Pancreas (tissue), 10 donors: Measurements from ENCODE around the gene C1GALT1. TPM values are rescaled to one million over a fixed set of nuclear protein-coding genes. Genes with fewer than 3 reads are reported as not detected.

Source experiments
- ATAC-seq, 4 donors: fragments of 200-7000 bp; cut with Tn5 transposase; one replicate each; pipeline versions ENCODE4 v1.8.0 to v1.9.1; 2020; ENCODE audit warnings: mild to moderate bottlenecking in 4 of 4, moderate library complexity in 4 of 4
- DNase-seq, 6 donors: peaks; one replicate each; pipeline ENCODE4 v3.0.0-alpha.2; 2020
- FAIRE-seq: peaks from 2 replicates; lab custom pipeline; 2012; peaks lifted over from hg19 to GRCh38; lab: Jason Lieb, UNC
- H3K27ac ChIP-seq, 4 donors: fragments of 200-600 bp; sonication (generic); 1 replicate in 3 of 4; 2 replicates in 1 of 4; pipeline versions ENCODE4 v1.5.0 to v1.8.0; 2020
- H3K27me3 ChIP-seq, 4 donors: fragments of 200-600 bp; one replicate each; pipeline ENCODE4 v1.8.0; 2021
- H3K36me3 ChIP-seq, 3 donors: fragments of 200-600 bp; sonication (generic) in 1 of 3; one replicate each; pipeline versions ENCODE4 v1.5.0 to v1.8.0; 2020 to 2021
- H3K4me1 ChIP-seq, 3 donors: fragments of 200-600 bp; one replicate each; pipeline ENCODE4 v1.8.0; 2021
- H3K4me3 ChIP-seq, 4 donors: fragments of 200-600 bp; sonication (generic) in 2 of 4; one replicate each; pipeline versions ENCODE4 v1.5.0 to v1.8.0; 2020 to 2021
- H3K9me3 ChIP-seq, 4 donors: fragments of 200-600 bp; one replicate each; pipeline ENCODE4 v1.8.0; 2021
- WGBS, 2 donors: extraction: QIAGEN DNeasy Blood & Tissue Kit; methylation state at CpG; one replicate each; pipeline ENCODE4 v1.1.7; 2013; 5-methylcytosine and 5-hydroxymethylcytosine counted together
- intact Hi-C, 3 donors: fragments of 100-400 bp; cut with DNase I; formaldehyde crosslinking; loops; one replicate each; pipeline versions ENCODE4 v1.11.1 to v1.14.2; 2022
- polyA plus RNA-seq, 2 donors: library from polyadenylated mRNA; stranded (reverse); fragments of 200-250 nt; gene quantifications; one replicate each; pipeline ENCODE4 v1.2.3, GENCODE V29; 2013
- total RNA-seq, 6 donors: library from RNA; stranded (reverse); fragmentation: NEBNext Ultra II Directional in 4 of 6; extraction: Animal tissue kit (Norgen Biotek cat#: 25700) in 4 of 6; gene quantifications; one replicate each; pipeline versions ENCODE4 v1.2.1 to v1.2.4, GENCODE V29; 2021 to 2023
- TF ChIP-seq, protein P1 (sequence below), 4 donors: fragments of 200-600 bp; sonication (generic) in 3 of 4; IDR thresholded peaks; one replicate each; pipeline versions ENCODE4 v1.5.0 to v1.8.0; 2021; ENCODE audit warnings: antibody characterized with exemption in 4 of 4
- donor health status: healthy with polysubstance abuse.
- donor health status: DM: no; HTN: no; CAD: no; lungs with moderate emphysema.
- donor health status: DM: no; HTN: no; CAD: no.
- donor health status: control.
- donor health status: control.
- donor health status: Bipolar disorder and iron deficiency.
- donor health status: DM: yes; HTN: yes; CAD: no.
- donor health status: DM: no; HTN: no; CAD: no.
- donor health status: DM: no; HTN: no; CAD: no.
- donor health status: DM: yes; HTN: yes; CAD: no.

Gene C1GALT1
- total and polyA plus RNA-seq, 8 donors = 3.2 to 14.5 (median 7.0) TPM

DNA sequence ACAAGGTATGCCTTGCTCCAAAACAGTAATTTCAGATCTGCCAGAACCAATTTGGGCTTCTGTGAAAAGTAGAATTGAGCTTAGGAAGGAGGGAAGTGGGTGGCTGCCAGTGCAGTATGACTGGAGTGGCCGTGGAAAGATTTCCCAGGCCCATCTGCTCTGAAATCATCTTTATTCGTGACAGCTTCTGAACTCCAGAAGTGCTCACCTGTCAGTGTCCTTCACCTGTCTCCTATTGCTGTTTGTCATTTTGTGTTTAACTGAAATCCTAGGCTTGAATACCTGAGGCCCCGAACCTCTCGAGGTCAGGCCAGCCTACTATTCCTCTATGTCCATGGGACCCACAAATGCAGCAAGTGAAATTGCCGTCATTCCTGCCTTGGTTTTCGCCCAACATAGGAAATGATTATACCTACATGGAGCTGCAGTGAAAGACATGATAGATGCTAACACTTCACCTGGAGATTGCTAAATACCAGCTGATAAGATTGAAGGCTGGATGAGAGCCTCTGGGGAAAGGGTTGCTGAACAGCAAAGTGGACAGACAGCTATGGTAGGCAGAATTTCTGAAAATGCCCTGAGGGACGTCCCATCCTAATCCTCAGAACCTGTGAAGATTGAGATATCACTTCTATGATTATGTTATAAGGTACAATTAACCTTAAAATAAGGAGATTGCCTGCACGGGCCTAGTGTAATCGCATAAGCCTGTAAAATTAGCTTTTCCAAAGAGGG, 82.1 kb downstream of the C1GALT1 start:
- TF ChIP-seq, protein P1, sequence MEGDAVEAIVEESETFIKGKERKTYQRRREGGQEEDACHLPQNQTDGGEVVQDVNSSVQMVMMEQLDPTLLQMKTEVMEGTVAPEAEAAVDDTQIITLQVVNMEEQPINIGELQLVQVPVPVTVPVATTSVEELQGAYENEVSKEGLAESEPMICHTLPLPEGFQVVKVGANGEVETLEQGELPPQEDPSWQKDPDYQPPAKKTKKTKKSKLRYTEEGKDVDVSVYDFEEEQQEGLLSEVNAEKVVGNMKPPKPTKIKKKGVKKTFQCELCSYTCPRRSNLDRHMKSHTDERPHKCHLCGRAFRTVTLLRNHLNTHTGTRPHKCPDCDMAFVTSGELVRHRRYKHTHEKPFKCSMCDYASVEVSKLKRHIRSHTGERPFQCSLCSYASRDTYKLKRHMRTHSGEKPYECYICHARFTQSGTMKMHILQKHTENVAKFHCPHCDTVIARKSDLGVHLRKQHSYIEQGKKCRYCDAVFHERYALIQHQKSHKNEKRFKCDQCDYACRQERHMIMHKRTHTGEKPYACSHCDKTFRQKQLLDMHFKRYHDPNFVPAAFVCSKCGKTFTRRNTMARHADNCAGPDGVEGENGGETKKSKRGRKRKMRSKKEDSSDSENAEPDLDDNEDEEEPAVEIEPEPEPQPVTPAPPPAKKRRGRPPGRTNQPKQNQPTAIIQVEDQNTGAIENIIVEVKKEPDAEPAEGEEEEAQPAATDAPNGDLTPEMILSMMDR (IDR thresholded peaks at IDR 0.05) = no peak
- 88% methylated on average over 9 of the region's 9 CpGs for WGBS, 2 donors
- intact Hi-C loops = no loop called here
- no peak for ATAC-seq
- Histone ChIP-seq H3K9me3 (peaks cover 0 to 2% (median 0%) of the 10 kb centered on the region in 4 donors), H3K36me3 (no peaks in the 10 kb centered on the region), H3K27me3 (no peaks in the 10 kb centered on the region), H3K27ac (no peak overlapping the region), H3K4me1 (no peaks in the 10 kb centered on the region), H3K4me3 (no peak overlapping the region)
- FAIRE-seq = no peak
- no peak for DNase-seq

DNA sequence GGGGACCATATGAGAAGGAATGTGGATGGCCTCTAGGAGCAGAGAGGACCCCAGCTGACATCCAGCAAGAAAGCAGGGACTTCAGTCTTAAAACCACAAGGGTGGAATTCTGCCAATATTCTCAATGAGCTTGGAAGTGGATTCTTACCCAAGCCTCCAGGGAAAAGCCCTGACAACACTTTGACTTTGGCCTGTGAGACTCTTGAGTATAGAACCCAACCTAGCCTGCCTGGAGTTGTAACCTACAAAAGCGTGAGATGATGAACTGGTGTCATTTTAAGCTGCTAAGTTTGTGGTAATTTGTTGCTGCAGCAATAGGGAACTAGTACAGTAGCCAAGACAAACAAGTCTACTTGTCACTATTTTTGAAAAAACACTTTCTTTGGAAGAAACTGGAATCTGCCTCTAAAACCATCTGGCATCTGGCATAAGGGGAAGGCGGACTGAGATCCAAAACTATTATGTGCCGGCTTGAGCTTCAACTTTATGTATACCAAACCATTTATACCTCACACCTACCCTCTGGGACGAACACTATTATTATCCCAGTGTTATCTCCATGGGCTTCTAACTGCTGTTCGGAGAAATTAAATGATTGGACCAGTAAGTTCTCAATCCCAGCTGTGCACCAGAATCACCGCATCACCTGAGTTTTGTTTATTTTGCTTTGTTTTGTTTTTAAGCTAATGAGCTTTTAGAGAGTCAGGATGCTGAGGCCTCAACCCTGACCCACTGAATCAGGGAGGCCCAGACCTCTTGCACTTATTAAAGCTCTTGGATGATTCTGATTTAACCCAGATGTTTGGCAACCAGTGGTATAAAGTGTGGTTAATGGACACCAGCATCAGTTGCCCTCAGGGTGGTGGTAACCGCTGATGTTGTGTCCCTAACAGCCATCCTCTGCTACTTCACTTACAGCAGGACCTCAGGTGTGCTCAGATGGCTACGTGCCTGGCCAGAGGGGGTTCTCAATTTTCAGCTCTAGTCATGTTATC, 83.0 kb downstream of the C1GALT1 start:
- no peak for ATAC-seq
- Histone ChIP-seq H3K36me3 (no peaks in the 10 kb centered on the region), H3K27ac (no peak overlapping the region), H3K27me3 (no peaks in the 10 kb centered on the region), H3K4me1 (no peaks in the 10 kb centered on the region), H3K4me3 (no peak overlapping the region), H3K9me3 (peaks cover 0 to 2% (median 0%) of the 10 kb centered on the region in 4 donors)
- DNase-seq = no peak
- intact Hi-C loops = no loop called here
- TF ChIP-seq, protein P1 (IDR thresholded peaks at IDR 0.05) = no peak
- WGBS, 2 donors = 92% methylated on average over 8 of the region's 8 CpGs
- FAIRE-seq = no peak

DNA sequence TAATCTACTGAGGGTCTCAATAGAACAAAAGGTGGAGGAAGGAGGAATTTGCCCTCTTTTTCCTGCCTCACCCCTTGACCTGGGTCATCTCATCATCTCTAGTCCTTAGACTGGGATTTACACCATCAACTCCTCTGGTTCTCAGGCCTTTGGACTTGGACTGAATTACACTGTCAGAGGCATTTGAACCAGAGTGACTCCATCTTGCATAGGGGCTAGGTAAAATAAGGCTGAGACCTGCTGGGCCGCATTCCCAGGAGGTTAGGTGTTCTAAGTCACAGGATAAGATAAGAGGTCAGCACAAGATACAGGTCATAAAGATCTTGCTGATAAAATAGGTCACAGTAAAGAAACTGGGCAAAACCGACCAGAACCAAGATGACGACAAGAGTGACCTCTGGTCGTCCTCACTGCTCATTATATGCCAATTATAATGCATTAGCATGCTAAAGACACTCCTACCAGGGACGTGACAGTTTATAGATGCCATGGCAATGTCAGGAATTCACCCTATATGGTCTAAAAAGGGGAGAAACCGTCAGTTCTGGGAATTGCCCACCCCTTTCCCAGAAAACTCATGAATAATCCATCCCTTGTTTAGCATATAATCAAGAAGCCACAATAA, 84.0 kb downstream of the C1GALT1 start:
- Histone ChIP-seq H3K4me1 (no peaks in the 10 kb centered on the region), H3K27ac (no peak overlapping the region), H3K27me3 (no peaks in the 10 kb centered on the region), H3K4me3 (no peak overlapping the region), H3K36me3 (no peaks in the 10 kb centered on the region), H3K9me3 (peaks cover 0 to under 1% (median 0%) of the 10 kb centered on the region in 4 donors)
- ATAC-seq (no peak), DNase-seq (no peak), FAIRE-seq (no peak)
- TF ChIP-seq, protein P1 (IDR thresholded peaks at IDR 0.05) = no peak
- WGBS, 2 donors = 67 to 75% methylated on average over 6 of the region's 6 CpGs
- intact Hi-C loops = no loop called here

DNA sequence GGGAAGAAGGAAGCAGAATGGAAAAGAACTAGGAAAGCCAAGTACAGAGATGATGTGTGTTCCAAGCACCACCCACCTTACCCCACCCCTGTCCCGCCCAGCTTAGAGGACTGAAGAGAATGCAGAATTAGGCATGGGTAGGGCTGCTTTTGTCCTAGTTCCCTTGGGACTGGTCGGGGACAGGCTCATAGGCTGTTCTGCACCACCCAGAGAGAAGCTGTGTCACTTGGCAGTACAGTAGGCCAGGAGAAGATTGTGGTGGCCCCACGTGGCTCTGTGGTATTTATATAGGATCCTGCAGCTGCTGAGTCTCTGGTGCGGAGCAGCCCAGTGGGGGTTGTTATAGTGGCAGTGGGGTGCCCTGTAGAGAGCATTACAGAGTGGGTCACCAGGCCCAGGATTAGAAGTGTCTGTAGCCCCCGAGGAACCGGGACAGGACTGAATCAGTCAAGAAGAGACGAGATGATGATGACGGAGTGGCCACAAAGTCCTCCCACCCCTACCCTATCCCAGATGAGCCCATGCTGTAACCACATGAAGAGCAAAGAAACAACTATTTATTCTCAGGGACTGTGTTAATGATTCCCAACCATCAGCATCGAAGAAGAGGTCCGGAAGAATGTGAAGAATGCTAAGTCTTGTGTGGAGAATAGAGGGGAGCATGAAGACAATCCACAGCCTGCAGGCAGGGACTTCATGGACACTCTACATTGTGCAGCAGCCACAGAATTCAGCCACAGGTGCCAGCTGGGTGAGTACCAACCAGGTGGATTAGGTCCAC, 88.9 kb downstream of the C1GALT1 start:
- intact Hi-C loops = no loop called here
- WGBS, 2 donors = 69 to 80% methylated on average over 10 of the region's 10 CpGs
- DNase-seq = no peak
- no peak for ATAC-seq
- no peak overlapping the region for H3K27ac ChIP-seq
- no peaks in the 10 kb centered on the region for H3K9me3 ChIP-seq
- H3K4me3 ChIP-seq = no peak overlapping the region
- H3K36me3 ChIP-seq = no peaks in the 10 kb centered on the region
- no peaks in the 10 kb centered on the region for H3K4me1 ChIP-seq
- TF ChIP-seq, protein P1 (IDR thresholded peaks at IDR 0.05) = no peak
- FAIRE-seq = no peak
- H3K27me3 ChIP-seq = no peaks in the 10 kb centered on the region
